GM19397 (cell line): Measurements from ENCODE around the gene LRRC3C.
"Not testable (repeated sequence)": the region's sequence is repeated elsewhere in the genome, so short reads cannot be mapped to it uniquely, and the experiment has no call there.

Experiments used
- ATAC-seq: cut with Tn5 transposase; IDR thresholded peaks from one replicate; pipeline ENCODE4 v1.9.1; 2021; ENCODE audit warnings: mild to moderate bottlenecking, moderate library complexity; ENCODE audit not compliant: unreplicated experiment

LRRC3C gene

GRCh38 chr17:39946551-39947330 lies 19.2 kb downstream of the LRRC3C start:
- no peak for ATAC-seq

GRCh38 chr17:39948489-39948828 lies 20.9 kb downstream of the LRRC3C start:
- not testable (repeated sequence) for ATAC-seq

GRCh38 chr17:39949028-39949427 lies 21.5 kb downstream of the LRRC3C start:
- ATAC-seq = no peak

- no peak for ATAC-seq
Measured at GRCh38 chr17:39950871-39951348, 23.4 kb downstream of the LRRC3C start.

GRCh38 chr17:39951924-39952679 lies 24.6 kb downstream of the LRRC3C start:
- no peak for ATAC-seq

- ATAC-seq = peak; percentile 68
Measured at GRCh38 chr17:39952680-39953470, 25.3 kb downstream of the LRRC3C start.

GRCh38 chr17:39953471-39953888 lies 25.9 kb downstream of the LRRC3C start:
- ATAC-seq = no peak

GRCh38 chr17:39954876-39955275 lies 27.3 kb downstream of the LRRC3C start:
- ATAC-seq = no peak

- no peak for ATAC-seq
Measured at GRCh38 chr17:39955726-39956225, 28.2 kb downstream of the LRRC3C start.

- ATAC-seq = no peak
Measured at GRCh38 chr17:39960524-39961041, 33.1 kb downstream of the LRRC3C start.

GRCh38 chr17:39962642-39963220 lies 35.2 kb downstream of the LRRC3C start, which contains the start of gene GSDMA:
Gene GSDMA, plus strand, starts transcription at chr17:39963004. Its CDS starts 2,684 bp downstream, at chr17:39965688.
- no peak for ATAC-seq

GRCh38 chr17:39963829-39964228 lies 36.3 kb downstream of the LRRC3C start:
- ATAC-seq = no peak

GRCh38 chr17:39965017-39965699 lies 37.6 kb downstream of the LRRC3C start:
- ATAC-seq = no peak

GRCh38 chr17:39966771-39967170 lies 39.2 kb downstream of the LRRC3C start:
- ATAC-seq = no peak

GRCh38 chr17:39968761-39969160 lies 41.2 kb downstream of the LRRC3C start:
- ATAC-seq = no peak

- ATAC-seq = no peak
Measured at GRCh38 chr17:39969375-39969774, 41.8 kb downstream of the LRRC3C start.

- ATAC-seq = no peak
Measured at GRCh38 chr17:39970157-39970692, 42.7 kb downstream of the LRRC3C start.

- no peak for ATAC-seq
Measured at GRCh38 chr17:39971076-39971603, 43.6 kb downstream of the LRRC3C start.

GRCh38 chr17:39972271-39972670 lies 44.7 kb downstream of the LRRC3C start:
- no peak for ATAC-seq
